HG02973 (cell line): ENCODE data around the gene NEDD8.

ENCODE experiments used
- ATAC-seq: cut with Tn5 transposase; IDR thresholded peaks from one replicate; pipeline ENCODE4 v1.9.1; 2021; ENCODE audit warnings: moderate library complexity; ENCODE audit not compliant: unreplicated experiment

The NEDD8 gene

DNA sequence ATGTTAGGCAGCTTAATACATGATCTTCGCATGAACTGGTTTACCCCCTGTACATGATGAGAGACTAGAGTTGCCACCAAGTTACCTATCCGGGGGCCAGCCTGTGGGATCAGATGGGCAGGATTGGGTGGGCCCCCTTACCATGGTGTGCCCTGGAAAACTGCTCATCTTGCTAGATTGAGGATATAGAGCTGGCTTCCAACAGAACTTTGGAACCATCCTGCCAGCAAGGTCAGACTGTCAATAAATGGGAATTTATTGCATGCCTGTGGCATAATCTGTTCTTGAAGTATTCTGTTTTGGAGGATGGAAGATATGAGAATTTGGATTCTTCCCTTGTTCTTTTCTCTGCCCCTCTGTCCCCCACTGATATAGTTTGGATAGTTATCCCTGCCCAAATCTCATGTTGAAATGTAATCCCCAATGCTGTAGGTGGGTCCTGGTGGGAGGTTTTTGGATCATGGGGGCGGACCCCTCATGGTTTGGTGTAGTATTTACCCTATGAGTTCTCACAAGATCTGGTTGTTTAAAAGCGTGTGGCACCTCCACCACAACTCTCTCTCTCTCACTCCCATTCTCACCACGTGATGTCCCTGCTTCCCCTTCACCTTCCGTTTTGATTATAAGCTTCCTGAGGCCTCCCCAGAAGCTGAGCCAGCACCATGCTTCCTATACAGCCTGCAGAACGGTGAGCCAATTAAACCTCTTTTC lies 33.2 kb downstream of the NEDD8 start:
- ATAC-seq: no peak

DNA sequence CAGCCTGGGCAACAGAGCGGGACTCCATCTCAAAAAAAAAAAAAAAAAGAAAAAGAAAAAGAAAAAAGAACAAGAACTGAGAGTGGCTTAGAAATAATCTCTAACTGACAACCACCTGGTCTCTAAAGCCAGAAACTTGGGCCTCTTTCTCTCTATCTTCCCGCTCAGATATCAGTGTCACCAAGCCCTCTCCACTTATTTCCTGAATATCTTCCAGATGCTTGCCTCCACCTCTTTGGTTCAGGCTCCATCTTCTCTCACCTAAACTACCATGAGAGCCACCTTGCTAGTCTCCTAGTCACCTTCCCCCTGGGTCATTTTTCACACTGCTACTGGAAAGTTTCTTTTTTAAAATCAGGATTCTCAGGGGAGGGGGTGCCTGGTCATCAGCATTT lies 35.1 kb downstream of the NEDD8 start:
- ATAC-seq: no peak

DNA sequence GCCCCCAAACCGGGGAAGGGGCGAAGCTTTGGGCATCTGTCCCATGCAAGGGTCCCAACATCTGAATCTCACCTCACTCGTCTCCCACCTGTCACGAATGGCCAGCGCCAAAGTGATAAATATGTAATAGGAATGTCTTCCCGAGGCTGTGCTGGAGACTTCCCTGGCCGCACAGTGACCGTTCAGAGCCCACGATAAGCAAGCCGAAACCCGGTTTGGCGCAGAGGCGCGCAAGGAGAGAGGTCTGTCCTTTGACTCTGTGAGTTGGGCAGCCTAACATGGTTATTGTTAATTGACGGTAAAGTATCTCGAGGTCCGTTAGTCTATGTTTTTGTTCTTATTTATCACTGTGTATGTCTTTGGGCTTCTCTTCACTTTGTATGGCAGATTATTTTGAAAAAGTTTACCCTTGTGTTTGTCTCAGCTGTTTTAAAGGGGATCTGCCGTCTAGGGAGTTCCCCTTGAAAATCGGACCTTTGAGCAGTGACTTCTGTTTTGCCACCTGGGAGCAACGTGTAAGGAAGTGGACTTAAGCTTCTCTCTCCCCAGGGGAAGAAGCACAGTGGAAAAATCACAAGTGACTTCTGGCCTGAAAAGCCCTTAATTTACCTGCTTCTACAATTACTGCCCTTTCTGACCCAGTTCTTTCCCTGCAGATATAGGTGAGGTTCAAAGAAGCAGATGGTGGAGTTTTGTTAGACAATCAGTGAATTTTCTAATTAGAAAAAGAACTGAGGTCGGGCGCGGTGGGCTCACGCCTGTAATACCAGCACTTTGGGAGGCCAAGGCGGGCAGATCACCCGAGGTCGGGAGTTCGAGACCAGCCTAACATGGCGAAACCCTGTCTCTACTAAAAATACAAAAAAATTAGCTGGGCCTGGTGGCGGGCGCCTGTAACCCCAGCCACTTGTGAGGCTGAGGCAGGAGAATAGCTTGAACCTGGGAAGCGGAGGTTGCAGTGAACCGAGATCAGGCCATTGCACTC lies 35.8 kb downstream of the NEDD8 start:
- ATAC-seq: peak; percentile 9

DNA sequence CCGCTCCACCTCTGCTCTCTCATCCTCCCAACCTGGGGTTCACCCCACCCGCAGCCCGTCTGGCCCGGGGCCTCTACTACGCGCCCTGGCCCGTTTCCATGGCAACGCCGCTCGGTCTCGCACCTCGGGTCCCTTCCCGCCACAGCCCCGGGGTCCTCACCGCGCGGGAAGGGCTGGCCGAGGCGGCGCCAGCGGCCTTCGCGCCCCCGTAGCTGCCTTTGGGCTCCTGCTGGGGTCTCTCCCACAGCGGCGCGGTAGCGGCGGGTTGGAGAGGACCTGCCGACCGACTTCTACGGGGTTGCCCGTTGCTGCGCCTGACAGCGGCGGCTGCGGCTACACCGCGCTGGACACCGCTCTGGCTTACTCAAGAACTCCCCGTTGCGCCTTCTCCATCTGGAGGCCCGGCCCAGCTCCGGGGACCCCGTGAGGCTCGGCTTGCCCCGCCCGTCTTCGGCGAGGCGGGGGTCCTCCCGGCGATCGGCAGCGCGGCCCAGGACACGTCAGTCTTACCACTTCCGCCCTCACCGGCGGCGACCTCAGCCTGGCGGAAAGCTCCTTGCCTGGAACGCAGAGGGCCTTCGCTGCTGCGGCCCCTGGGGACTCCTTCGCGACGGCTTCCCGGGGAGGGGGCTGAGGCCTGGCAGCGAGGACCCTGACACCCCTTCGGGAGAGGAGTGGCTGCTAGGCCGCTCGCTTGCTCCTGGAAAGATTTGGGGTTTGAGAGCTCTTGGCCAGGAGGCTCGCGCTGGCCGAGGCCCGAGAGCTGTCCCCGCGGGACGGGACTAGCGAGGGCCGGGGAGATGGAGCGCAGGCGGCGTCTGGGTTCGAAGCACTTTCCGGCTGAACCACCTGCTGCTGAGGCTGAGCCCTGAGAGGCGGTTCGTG lies 36.7 kb downstream of the NEDD8 start, which contains the start of gene TM9SF1:
Gene TM9SF1, minus strand, starts transcription at position 256 of the 885 bp plus-strand sequence. CDS start 422 bp downstream, outside the sequence.
- ATAC-seq: peak; percentile 67

DNA sequence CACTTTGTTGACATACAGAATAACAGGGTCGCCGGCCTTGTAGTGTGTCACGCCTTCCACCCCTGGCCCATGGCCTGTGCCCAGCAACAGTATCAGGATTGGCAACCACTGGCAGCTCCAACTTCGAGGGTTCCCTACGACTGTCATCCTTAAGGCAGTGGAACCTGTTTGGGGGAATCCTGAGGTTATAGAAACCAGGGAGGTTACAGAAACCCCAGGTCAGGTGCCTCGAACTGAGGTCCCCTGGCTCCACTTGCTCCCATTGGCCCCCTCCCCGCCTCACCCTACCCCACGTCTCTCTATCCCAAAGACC lies 37.3 kb downstream of the NEDD8 start:
- ATAC-seq: no peak

DNA sequence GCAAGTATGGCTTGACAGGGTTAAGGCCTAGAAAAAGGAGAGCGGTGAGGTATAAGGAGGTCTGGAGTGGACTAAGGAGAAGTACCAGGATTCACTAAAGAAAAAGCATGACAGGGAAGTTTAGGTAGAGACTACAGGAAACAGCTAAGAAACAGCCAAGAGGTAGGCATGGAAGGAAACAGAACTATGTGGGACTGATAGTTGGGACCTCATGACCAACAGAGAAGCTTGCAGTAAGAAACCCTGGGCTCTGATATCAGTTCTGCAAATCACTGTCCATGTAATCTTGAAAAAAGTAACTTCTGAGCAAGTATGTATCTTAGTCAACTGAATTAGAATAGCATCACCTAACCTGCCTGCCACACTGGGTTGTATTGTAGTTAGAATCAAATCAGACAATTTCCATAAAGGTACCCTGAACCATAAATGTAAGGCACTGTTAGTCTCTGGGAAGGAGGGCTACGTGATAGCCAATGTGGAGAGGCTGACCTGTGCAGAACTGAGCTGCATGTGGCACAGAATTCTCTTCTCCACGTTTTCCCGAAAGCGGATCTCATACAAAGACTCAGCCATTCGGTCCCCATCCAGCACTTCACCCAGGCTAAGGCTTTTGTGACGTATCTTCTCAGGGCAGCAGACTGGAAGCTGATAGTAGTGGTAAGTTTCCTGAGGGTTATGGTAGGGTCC lies 37.8 kb downstream of the NEDD8 start:
- no peak for ATAC-seq

DNA sequence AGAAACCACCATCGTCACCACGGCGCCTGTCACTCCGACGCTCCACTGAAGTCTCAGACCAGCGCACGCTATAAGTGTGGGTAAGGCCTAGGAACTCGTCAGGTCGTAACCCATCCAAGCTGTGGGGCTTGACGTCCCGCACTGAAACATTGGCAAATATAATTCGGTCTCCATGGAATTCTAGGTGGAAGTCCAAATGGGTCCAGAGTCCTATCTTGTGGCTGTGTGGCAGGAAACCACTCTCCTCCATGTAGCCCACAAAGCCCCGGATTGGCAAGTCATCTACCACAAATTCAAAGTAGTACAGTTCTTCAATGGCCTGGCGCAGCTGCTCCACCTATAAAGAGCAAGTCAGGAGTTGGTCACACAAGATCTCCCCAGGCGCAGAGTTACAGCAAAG lies 39.2 kb downstream of the NEDD8 start:
- no peak for ATAC-seq

DNA sequence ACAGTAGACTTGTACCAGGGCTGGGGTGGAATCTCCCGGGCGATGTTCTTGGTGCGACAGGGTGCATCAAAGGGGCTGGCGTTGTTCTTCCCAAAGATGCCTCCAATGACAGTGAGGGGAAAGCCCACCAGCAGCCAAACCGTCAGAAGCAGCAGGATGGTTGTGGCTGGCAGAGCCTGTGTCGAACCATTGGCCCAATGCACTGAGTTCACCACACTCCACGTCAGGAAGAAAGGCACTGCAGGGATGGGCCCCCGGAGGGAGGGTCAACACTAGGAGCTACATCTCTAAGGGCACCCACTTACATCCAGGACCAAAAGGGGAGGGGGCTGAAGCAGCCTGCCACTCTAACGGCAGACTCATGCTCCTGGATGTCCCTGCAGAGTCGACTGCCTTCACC lies 41.8 kb downstream of the NEDD8 start:
- ATAC-seq: no peak

DNA sequence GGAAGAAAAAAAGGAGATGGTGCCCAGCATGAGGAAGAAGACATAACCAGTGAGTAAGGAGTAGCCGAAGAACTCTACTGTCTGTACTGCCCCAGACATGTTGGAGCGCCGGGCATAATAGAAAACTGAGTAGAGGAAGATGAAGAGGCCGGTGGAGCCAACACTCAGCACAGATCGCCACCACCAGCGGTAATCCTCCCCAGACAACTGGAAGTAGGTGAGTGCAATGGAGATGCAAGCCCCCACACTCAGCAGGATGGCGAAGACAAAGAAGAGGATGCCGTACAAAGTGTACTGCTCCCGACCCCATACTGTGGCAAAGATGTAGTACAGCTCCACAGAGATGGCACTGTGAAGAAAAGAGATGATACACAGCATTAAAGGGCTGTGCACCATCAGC lies 42.7 kb downstream of the NEDD8 start:
- ATAC-seq: no peak

DNA sequence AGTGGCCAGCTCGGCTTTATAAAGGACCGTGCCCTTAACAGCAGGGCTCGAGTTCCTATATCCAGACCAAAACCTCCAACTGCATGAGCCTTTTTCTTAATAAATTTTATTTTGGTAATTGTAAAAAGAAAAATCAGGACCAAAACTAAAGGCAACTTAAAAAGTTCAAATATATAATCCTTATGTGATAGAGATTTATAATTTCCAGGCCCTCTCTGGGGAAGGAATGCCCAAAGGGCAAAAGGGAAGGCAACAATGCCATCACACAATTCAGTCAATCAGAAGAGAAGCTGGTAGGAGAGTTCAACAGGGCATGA lies 43.1 kb downstream of the NEDD8 start:
- ATAC-seq: no peak

DNA sequence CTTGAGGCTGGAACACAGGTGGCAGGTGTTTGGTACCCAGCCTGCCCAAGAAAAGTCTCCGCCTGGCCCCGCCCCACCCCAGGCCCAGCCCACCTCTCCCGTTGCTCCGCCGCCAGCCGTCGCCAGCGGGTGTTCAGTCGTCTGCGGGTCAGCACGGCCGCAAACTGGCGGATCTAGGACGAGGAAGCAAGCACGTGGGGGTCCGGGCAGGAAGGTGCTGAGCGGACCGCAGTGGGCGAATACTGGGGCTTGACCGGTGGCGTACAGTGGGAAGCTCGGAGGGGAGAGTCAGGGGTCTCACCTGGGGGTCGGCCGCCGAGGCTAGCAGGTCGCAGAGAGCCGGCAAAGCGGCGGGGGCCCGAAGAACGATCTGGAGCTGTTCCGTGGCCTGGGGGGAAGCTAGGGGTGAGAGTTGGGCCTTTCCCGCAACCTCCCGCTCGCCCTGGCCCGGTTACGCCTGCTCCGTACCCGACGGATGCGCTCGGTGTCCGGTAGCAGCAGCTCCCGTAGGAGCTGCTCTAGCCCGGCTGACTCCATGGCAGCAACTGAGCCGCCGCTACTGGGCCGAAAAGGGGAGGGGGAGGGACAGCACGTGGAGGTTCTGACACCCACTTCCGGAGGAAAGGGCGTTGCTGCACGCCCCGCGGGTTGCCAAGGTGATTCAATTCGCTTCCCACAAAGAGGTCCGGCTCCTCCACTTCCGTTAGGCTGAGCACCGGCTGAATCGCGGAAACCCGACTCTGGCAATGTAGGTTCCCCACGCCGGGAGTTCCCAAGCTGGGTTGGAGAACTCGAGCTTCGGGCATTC lies 43.7 kb downstream of the NEDD8 start, which contains the start of gene IPO4:
Gene IPO4, minus strand, starts transcription at position 566 of the 808 bp plus-strand sequence. Its CDS starts 29 bp downstream, at position 537.
- ATAC-seq: peak; percentile 69

DNA sequence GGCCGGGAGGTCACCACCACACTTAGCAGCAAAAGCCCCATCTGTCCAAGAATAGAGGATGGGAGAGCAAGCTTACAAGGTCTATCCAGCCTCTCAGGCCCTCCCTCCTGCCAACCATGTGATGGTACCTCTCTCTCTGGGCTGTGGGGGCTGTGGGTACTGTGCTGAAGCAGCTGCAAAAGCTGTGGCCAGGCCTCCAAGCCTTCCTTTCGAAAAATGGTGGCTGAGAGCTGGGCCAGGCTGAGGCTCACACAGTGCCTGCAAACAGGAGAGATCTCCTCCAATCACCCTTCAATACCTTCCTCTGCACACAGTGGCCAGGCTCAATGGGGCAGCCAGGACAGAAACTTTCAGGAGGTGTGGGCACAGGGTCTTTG lies 44.6 kb downstream of the NEDD8 start:
- no peak for ATAC-seq

DNA sequence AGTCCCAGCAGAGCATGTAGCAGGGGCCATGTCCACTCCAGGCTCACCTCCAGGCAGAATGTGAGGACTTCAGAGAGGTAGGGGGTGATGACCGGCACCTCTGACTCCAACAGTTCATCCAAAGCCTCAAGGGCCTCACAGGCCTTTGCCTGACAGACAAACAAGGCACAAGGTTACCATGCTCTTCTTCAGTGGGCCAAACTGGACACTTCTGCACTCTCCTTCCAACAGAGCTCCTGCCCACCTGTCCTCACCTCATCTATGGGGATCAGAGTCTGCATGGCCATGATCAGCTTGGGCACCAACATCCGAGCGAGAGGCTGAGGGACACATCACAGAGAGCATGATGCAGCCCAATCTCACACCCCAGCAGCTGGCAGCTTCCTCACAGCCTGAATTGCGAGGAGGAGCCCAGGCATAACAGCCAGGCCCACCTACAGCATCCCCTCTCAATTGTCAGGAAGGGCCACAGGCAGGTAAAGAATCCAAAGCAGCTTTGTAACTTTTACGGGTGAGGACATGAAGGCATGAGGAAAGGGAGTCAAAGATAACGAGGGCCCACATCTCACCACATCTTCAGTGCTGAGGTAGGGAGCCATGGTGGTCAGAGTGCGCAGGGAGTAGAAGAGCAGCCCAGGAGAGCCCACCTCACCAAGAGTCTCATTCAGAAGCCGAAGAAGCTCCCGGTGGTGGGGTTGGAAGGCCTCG lies 45.2 kb downstream of the NEDD8 start:
- ATAC-seq: no peak

DNA sequence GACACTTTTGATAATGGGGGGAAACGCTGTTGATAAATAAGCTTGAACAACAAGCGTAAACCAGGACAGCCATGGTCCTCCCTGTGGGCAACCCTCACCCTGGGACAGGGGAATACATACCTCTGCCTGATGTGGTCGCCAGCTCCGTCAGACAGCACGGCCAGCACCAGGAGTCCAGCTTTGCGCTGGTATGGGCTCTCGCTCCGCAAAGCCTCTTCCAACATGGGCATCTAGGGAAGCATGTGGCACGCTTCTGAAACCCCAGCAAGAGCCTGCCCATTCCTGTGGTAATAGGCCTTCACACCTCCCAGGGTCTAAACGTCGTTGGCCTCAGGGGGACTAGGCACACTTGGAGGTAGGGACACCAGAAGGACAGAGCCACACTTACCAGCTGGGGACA lies 46.4 kb downstream of the NEDD8 start:
- no peak for ATAC-seq

DNA sequence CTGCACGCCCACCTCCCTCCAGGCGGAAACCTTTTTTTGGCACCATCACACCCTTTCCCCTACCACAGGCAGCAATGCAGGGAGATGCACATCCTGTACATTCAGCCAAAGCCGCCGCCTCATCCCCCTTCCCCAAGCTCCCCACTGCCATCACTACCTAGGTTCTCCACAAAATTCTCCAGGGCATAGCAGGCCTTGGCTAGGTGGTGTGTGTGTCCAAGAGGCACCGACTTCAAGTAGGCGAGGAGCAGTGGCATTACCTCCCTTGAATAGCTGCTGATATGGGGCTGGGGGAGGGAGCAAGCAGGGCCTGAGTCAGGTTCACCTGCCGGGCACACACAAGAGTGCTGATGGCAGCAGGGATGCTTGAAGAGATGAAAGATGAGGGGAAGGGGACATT lies 47.1 kb downstream of the NEDD8 start:
- ATAC-seq: no peak

DNA sequence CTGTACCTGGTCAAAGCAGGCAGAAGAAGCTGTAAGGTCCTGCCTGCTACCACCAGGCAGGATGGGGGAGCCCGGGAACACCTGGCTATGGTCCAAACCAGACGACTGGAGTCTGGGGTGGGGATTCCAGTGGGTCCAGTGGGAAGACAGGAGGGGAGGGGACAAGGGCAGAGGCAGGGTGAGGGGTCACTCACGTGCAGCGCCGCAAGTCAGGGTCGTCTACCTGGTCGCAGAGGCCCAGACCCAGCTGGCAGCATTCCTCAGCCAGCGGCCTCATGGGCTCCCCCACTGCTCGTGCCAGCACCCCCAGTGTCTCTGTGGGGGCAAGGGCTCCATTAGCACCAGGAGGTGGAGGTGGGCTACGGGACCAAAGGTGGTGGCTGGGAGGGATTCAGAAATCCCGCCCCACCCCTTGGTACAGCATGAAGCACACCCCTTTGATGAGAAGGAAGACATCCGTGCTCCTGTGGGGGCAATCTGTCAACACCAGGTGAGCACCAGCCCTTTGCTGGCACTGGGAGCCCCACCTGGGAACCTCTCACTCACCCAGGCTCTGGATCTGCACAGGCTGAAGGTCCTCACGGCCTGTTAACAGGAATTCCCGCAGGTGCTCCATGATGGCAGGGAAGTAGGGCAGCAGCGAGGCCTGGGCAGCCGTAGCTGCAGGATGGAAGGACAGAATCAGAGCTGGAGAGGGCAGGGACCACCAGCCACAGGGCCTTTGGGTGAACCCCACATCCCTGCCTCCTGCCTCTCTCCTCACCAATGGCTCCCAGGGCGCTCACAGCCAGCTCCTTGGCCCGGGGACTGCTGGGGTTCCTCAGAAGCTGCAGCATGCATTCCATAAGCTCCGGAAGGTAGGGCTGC lies 47.8 kb downstream of the NEDD8 start:
- ATAC-seq: no peak

DNA sequence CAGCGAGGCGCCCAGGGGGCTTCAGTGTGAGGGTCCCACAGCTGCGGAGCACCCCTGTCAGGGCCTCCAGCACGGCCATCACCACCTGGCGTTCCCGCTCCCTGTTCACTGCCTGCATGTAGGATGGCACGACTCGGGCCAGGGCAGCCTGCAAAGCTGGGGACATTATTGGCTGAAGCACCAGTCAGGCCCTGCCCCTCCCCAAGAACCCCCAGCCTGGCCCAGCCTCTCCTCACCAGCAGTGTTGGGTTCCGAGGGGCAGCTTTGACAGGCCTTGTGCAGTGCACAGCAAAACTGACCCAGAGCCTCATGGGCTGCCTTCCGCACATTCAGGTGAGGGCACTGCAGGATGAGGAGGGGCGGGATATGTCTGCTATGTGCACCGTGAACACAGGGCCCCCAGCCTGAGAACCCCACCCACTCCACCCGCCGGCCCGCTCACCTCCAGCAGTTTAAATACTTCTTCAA lies 49.1 kb downstream of the NEDD8 start:
- ATAC-seq: no peak
